ENCODE data around the gene MATK. TPM values are rescaled to one million over a fixed set of nuclear protein-coding genes. Genes with fewer than 3 reads are reported as not detected.

Gene MATK
- total RNA-seq, 2 experiments from 2014 or later = 9.1 to 9.4 TPM

- ATAC-seq (ENCODE audit: poor library complexity) (no peak), DNase-seq (no peak)
- no peak for TF ChIP-seq CTCF (IDR thresholded peaks at IDR 0.05)
- no peaks in the 10 kb centered on the region for H3K9me3 Mint-ChIP-seq
- H3K4me1 ChIP-seq (ENCODE audit: insufficient read depth, low read length) = peaks cover 14% of the 10 kb centered on the region
- ChIA-PET CTCF (no interaction called here), POLR2A (no interaction called here)
- H3K9me3 ChIP-seq (ENCODE audit: control insufficient read depth in 1 of 2, insufficient read depth in 1 of 2, low read length in 2 of 2) = no peaks in the 10 kb centered on the region
- H3K27ac Mint-ChIP-seq = no peak overlapping the region
- no peak overlapping the region for H3K4me3 ChIP-seq (ENCODE audit: low read length)
- H3K27me3 Mint-ChIP-seq = no peaks in the 10 kb centered on the region
- H3K27me3 ChIP-seq (ENCODE audit: control insufficient read depth in 1 of 2, insufficient read depth in 2 of 2, low read length in 2 of 2) = no peaks in the 10 kb centered on the region
- H3K4me3 Mint-ChIP-seq = no peak overlapping the region
- peaks cover 5% of the 10 kb centered on the region for H3K4me1 Mint-ChIP-seq (ENCODE audit: low read depth)
- peaks cover 32% of the 10 kb centered on the region for H3K36me3 ChIP-seq (ENCODE audit: insufficient read depth, low read length)
- intact Hi-C loops (cut with DNase I, micrococcal nuclease) = no loop called here
- H3K27ac ChIP-seq (ENCODE audit: low read depth in 1 of 2, low read length in 2 of 2) = no peak overlapping the region
- peaks cover 31% of the 10 kb centered on the region for H3K36me3 Mint-ChIP-seq (ENCODE audit: low read depth)
These were observed 15.8 kb downstream of the MATK start for GRCh38 chr19:3770136-3770999.

GRCh38 chr19:3769494-3769893, 16.7 kb downstream of the MATK start:
- Histone ChIP-seq H3K9me3 (ENCODE audit: control insufficient read depth in 1 of 2, insufficient read depth in 1 of 2, low read length in 2 of 2) (no peaks in the 10 kb centered on the region), H3K27me3 (ENCODE audit: control insufficient read depth in 1 of 2, insufficient read depth in 2 of 2, low read length in 2 of 2) (no peaks in the 10 kb centered on the region), H3K4me3 (ENCODE audit: low read length) (no peak overlapping the region), H3K36me3 (ENCODE audit: insufficient read depth, low read length) (peaks cover 38% of the 10 kb centered on the region), H3K27ac (ENCODE audit: low read depth in 1 of 2, low read length in 2 of 2) (no peak overlapping the region), H3K4me1 (ENCODE audit: insufficient read depth, low read length) (peaks cover 18% of the 10 kb centered on the region)
- ChIA-PET POLR2A (no interaction called here), CTCF (no interaction called here)
- intact Hi-C loops (cut with DNase I, micrococcal nuclease) = loop anchor here in 1 of 2 experiments (10.0 kb wide), 1 partner anchor 335 kb away; no protein-coding TSS in a partner anchor
- Mint-ChIP-seq H3K9me3 (no peaks in the 10 kb centered on the region), H3K27me3 (no peaks in the 10 kb centered on the region), H3K4me1 (ENCODE audit: low read depth) (peaks cover 5% of the 10 kb centered on the region), H3K27ac (no peak overlapping the region), H3K4me3 (no peak overlapping the region), H3K36me3 (ENCODE audit: low read depth) (peaks cover 31% of the 10 kb centered on the region)
- DNase-seq (no peak), ATAC-seq (ENCODE audit: poor library complexity) (no peak)
- TF ChIP-seq CTCF (IDR thresholded peaks at IDR 0.05) = no peak

- ATAC-seq (ENCODE audit: poor library complexity) = no peak
- Histone ChIP-seq H3K4me3 (ENCODE audit: low read length) (no peak overlapping the region), H3K36me3 (ENCODE audit: insufficient read depth, low read length) (peaks cover 38% of the 10 kb centered on the region), H3K27me3 (ENCODE audit: control insufficient read depth in 1 of 2, insufficient read depth in 2 of 2, low read length in 2 of 2) (no peaks in the 10 kb centered on the region), H3K9me3 (ENCODE audit: control insufficient read depth in 1 of 2, insufficient read depth in 1 of 2, low read length in 2 of 2) (no peaks in the 10 kb centered on the region), H3K27ac (ENCODE audit: low read depth in 1 of 2, low read length in 2 of 2) (no peak overlapping the region), H3K4me1 (ENCODE audit: insufficient read depth, low read length) (peaks cover 21% of the 10 kb centered on the region)
- no peak overlapping the region for H3K27ac Mint-ChIP-seq
- H3K36me3 Mint-ChIP-seq (ENCODE audit: low read depth) = peaks cover 31% of the 10 kb centered on the region
- H3K4me1 Mint-ChIP-seq (ENCODE audit: low read depth) = peaks cover 5% of the 10 kb centered on the region
- H3K27me3 Mint-ChIP-seq = no peaks in the 10 kb centered on the region
- DNase-seq = no peak
- CTCF ChIA-PET = no interaction called here
- no peaks in the 10 kb centered on the region for H3K9me3 Mint-ChIP-seq
- TF ChIP-seq CTCF (IDR thresholded peaks at IDR 0.05) = no peak
- POLR2A ChIA-PET = no interaction called here
- H3K4me3 Mint-ChIP-seq = no peak overlapping the region
- intact Hi-C loops (cut with DNase I, micrococcal nuclease) = loop anchor here in 1 of 2 experiments (10.0 kb wide), 1 partner anchor 334 kb away; no protein-coding TSS in a partner anchor
These were observed 17.5 kb downstream of the MATK start for GRCh38 chr19:3768748-3769099.
